Smooth muscle cell (in vitro differentiated cells): ENCODE results near the gene ASIC4. TPM values are rescaled to one million over a fixed set of nuclear protein-coding genes. Genes with fewer than 3 reads are reported as not detected.

Experiments used
- DNase-seq: peaks from one replicate; lab custom pipeline; 2025; ENCODE audit not compliant: unreplicated experiment; lab: John Stamatoyannopoulos, UW
- H2AFZ ChIP-seq: fragments of 200-600 bp; sonication (generic); 2 replicates; pipeline ENCODE4 v1.6.0; 2016; ENCODE audit warnings: antibody characterized with exemption, low read depth, mild to moderate bottlenecking
- H3F3A ChIP-seq: fragments of 200-600 bp; sonication (generic); 2 replicates; pipeline ENCODE4 v1.6.0; 2017; ENCODE audit warnings: antibody characterized with exemption, low read depth
- H3K27ac ChIP-seq: fragments of 200-600 bp; sonication (generic); 2 replicates; pipeline ENCODE4 v1.5.1; 2016; ENCODE audit warnings: low read depth, mild to moderate bottlenecking
- H3K27me3 ChIP-seq: fragments of 200-600 bp; sonication (generic); 2 replicates; pipeline ENCODE4 v1.6.1; 2016; ENCODE audit warnings: low read depth, mild to moderate bottlenecking
- H3K36me3 ChIP-seq: fragments of 200-600 bp; sonication (generic); 2 replicates; pipeline ENCODE4 v1.5.1; 2016; ENCODE audit warnings: low read depth
- H3K4me1 ChIP-seq: fragments of 200-600 bp; sonication (generic); 2 replicates; pipeline ENCODE4 v1.5.1; 2016; ENCODE audit warnings: low read depth
- H3K4me2 ChIP-seq: fragments of 200-600 bp; sonication (generic); 2 replicates; pipeline ENCODE4 v1.6.0; 2016; ENCODE audit warnings: mild to moderate bottlenecking
- H3K4me3 ChIP-seq: fragments of 200-600 bp; sonication (generic); 2 replicates; pipeline ENCODE4 v1.5.1; 2016; ENCODE audit warnings: mild to moderate bottlenecking
- H3K79me2 ChIP-seq: fragments of 200-600 bp; sonication (generic); 2 replicates; pipeline ENCODE4 v1.6.0; 2016; ENCODE audit warnings: low read depth, mild to moderate bottlenecking
- H3K9ac ChIP-seq: fragments of 200-600 bp; sonication (generic); 2 replicates; pipeline ENCODE4 v1.6.0; 2016; ENCODE audit warnings: low read depth
- H3K9me3 ChIP-seq: fragments of 200-600 bp; sonication (generic); replicated peaks from 2 replicates; pipeline ENCODE4 v1.5.1; 2016; ENCODE audit warnings: low read depth
- H4K20me1 ChIP-seq: fragments of 200-600 bp; sonication (generic); 2 replicates; pipeline ENCODE4 v1.6.0; 2016; ENCODE audit warnings: low read depth
- WGBS: methylation state at CpG from one replicate; pipeline ENCODE4 v1.1.7; 2016; ENCODE audit warnings: low lambda C conversion rate; 5-methylcytosine and 5-hydroxymethylcytosine counted together
- polyA plus RNA-seq: library from polyadenylated mRNA; unstranded; fragments of >200 nt; fragmentation: Nextera tagmentation; extraction: Ambion mirVana; gene quantifications from 2 replicates; pipeline ENCODE4 v1.2.1, GENCODE V29; 2016
- total RNA-seq: library from RNA; depleted of rRNA; stranded (reverse); fragments of >200 nt; gene quantifications from 2 replicates; pipeline ENCODE4 v1.2.3, GENCODE V29; 2014
- TF ChIP-seq, protein P1 (sequence below): fragments of 200-600 bp; sonication (generic); IDR thresholded peaks from 2 replicates; pipeline ENCODE4 v1.5.1; 2017; ENCODE audit warnings: borderline replicate concordance, mild to moderate bottlenecking, antibody characterized with exemption; ENCODE audit not compliant: insufficient read depth, poor library complexity, severe bottlenecking

The ASIC4 gene
- total and polyA plus RNA-seq, 2 experiments from 2014 or later = 0.32 to 0.49 TPM

DNA sequence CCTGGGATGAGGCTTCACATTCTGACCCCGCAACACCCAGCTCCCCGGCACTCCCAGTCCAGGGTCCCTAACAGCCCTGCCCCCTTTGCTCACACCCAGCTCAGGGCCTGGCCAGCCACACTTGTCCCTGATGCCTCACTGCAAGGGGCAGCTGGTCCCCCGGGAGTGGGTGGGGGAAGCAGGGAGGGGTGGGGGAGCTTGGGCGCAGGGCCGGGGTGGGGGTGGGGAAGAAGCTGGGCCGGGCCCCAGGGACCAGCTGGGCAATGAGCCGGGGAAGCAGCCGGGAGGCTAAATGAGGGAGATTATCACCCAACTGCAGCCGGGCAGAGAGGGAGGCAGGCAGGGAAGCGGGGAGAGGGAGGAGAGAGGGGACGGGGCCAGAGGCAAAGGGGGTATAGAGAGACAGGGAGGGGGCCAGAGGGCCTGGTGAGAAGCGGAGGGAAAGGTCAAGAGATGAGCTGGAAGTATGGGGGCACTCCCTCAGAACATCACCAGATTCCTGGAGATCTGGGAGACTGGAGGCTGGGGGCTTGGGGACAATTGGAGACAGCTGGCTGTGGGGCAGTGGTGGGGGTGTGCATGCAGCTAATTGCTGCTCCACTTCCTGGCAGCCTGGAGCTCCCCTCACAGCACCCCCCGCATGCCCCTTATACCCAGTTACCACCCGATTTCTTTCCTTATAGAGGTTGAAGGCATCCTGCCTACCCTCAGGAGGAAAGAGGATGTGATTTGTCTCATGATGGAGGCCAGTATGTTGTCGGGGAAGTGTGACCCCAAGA is 2.5 kb upstream of the ASIC4 start:
- Histone ChIP-seq H2AFZ (no peak overlapping the region), H3K4me2 (no peak overlapping the region), H3K4me1 (peaks cover 58% of the 10 kb centered on the region), H3K79me2 (no peaks in the 10 kb centered on the region), H3K36me3 (no peaks in the 10 kb centered on the region), H3K27ac (no peak overlapping the region), H3K9ac (no peak overlapping the region), H3K9me3 (no peaks in the 10 kb centered on the region), H3K27me3 (peaks cover 21% of the 10 kb centered on the region), H3F3A (no peaks in the 10 kb centered on the region), H4K20me1 (peaks cover 12% of the 10 kb centered on the region), H3K4me3 (no peak overlapping the region)
- TF ChIP-seq, protein P1, sequence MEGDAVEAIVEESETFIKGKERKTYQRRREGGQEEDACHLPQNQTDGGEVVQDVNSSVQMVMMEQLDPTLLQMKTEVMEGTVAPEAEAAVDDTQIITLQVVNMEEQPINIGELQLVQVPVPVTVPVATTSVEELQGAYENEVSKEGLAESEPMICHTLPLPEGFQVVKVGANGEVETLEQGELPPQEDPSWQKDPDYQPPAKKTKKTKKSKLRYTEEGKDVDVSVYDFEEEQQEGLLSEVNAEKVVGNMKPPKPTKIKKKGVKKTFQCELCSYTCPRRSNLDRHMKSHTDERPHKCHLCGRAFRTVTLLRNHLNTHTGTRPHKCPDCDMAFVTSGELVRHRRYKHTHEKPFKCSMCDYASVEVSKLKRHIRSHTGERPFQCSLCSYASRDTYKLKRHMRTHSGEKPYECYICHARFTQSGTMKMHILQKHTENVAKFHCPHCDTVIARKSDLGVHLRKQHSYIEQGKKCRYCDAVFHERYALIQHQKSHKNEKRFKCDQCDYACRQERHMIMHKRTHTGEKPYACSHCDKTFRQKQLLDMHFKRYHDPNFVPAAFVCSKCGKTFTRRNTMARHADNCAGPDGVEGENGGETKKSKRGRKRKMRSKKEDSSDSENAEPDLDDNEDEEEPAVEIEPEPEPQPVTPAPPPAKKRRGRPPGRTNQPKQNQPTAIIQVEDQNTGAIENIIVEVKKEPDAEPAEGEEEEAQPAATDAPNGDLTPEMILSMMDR = no peak
- WGBS = 38% methylated on average over 11 of the region's 15 CpGs
- no peak for DNase-seq

DNA sequence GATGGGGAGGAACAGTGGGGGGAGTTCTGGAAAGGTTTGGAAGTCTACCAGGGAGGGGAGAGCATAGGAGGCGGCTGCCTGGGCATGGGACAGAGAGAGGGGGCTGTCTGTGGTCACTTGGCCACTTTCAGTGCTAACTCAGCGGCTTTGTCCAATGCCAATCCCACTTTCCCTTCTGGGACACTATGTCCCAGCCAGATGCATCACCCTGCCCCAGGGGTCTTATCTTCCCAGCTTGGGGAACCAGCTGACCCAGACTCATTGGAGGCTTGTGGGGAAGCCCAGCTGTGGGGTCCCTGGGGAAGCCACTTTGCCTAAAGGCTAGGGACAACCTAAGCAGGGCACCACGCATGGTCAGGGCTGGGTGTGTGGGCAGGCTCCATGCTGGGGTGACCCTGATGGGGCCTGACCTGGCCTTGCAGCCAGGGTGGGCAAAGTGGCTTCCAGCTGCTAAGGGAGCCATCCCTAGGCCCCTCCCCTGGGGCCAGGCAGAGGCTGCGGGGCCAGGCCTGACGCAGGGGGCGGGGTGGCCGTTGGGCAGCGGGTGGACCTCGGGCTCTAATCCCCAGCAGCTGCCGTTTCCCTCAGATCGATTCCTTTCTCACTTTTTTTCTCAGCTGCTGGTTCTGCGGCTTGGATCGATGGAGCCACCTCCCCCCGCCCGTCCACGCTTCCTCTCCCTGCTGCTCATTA is 1.6 kb upstream of the ASIC4 start:
- Histone ChIP-seq H3F3A (no peaks in the 10 kb centered on the region), H3K27ac (no peak overlapping the region), H3K9ac (no peak overlapping the region), H2AFZ (no peak overlapping the region), H3K9me3 (no peaks in the 10 kb centered on the region), H3K27me3 (peaks cover 21% of the 10 kb centered on the region), H4K20me1 (peaks cover 9% of the 10 kb centered on the region), H3K4me3 (no peak overlapping the region), H3K79me2 (no peaks in the 10 kb centered on the region), H3K36me3 (no peaks in the 10 kb centered on the region), H3K4me1 (peaks cover 54% of the 10 kb centered on the region), H3K4me2 (peak overlapping the region; percentile 71)
- TF ChIP-seq, protein P1 = no peak
- WGBS = 40% methylated on average over 15 of the region's 16 CpGs
- DNase-seq = no peak

DNA sequence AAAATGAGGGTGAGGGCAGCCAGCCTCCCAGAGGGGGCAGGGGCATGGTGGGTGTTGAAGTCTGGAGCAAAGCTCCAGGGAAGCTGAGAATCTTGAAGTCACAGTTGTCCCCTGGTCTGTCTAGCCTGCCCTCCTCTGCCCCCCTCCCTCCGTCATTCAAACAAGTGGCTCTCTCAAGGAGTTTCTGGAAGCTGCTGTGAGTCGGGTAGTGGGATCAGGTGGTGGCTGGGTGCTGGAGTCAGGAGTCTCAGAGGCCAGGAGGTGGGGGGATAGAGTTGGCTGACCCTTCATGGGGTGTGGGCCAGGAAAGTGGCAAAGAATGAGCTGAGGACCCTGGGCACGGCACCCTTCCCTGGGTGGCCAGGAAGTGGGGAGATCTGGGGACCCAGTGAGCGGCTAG is 495 bp upstream of the ASIC4 start:
- Histone ChIP-seq H3K4me3 (no peak overlapping the region), H3K9me3 (no peaks in the 10 kb centered on the region), H3K27me3 (peaks cover 21% of the 10 kb centered on the region), H3K27ac (no peak overlapping the region), H3K36me3 (no peaks in the 10 kb centered on the region), H3K79me2 (no peaks in the 10 kb centered on the region), H3K4me1 (peaks cover 46% of the 10 kb centered on the region), H3F3A (no peaks in the 10 kb centered on the region), H3K9ac (no peak overlapping the region), H2AFZ (no peak overlapping the region), H4K20me1 (no peaks in the 10 kb centered on the region), H3K4me2 (peak overlapping the region; percentile 71)
- TF ChIP-seq, protein P1 = no peak
- no peak for DNase-seq
- WGBS = 49% methylated on average over 4 of the region's 4 CpGs
